Right lobe of liver (tissue), 6 donors: ENCODE measurements around the gene WDR93. TPM values are rescaled to one million over a fixed set of nuclear protein-coding genes. Genes with fewer than 3 reads are reported as not detected.
A peak's percentile ranks its signal among the peaks of the same experiment; 100 is the strongest.

Experiments used
- ATAC-seq, 4 donors: fragments of 200-7000 bp; cut with Tn5 transposase; one replicate each; pipeline ENCODE4 v1.9.1; 2020; ENCODE audit warnings: mild to moderate bottlenecking in 4 of 4, moderate library complexity in 4 of 4
- DNase-seq, 3 donors: peaks; one replicate each; pipeline ENCODE4 v3.0.0-alpha.2; 2020
- H3K27ac ChIP-seq, 3 donors: fragments of 200-600 bp; one replicate each; pipeline ENCODE4 v1.8.0; 2022
- H3K27me3 ChIP-seq, 2 donors: fragments of 200-600 bp; one replicate each; pipeline ENCODE4 v1.8.0; 2022
- H3K36me3 ChIP-seq, 4 donors: fragments of 200-600 bp; sonication (generic) in 1 of 4; one replicate each; pipeline versions ENCODE4 v1.5.1 to v1.8.0; 2017 to 2022; ENCODE audit warnings: control low read depth in 1 of 4
- H3K4me1 ChIP-seq, 4 donors: fragments of 200-600 bp; sonication (generic) in 1 of 4; one replicate each; pipeline versions ENCODE4 v1.5.1 to v1.8.0; 2017 to 2022; ENCODE audit warnings: control low read depth in 1 of 4
- H3K4me3 ChIP-seq, 3 donors: fragments of 200-600 bp; one replicate each; pipeline ENCODE4 v1.8.0; 2022
- H3K9me3 ChIP-seq, 4 donors: fragments of 200-600 bp; sonication (generic) in 1 of 4; one replicate each; pipeline versions ENCODE4 v1.5.1 to v1.8.0; 2017 to 2022; ENCODE audit warnings: control low read depth in 1 of 4
- POLR2A ChIP-seq: fragments of 450-650 bp; IDR thresholded peaks from one replicate; pipeline ENCODE4 v1.6.1; 2017; ENCODE audit warnings: antibody characterized with exemption, mild to moderate bottlenecking
- WGBS: methylation state at CpG from one replicate; pipeline ENCODE4 v1.1.6; 2018; ENCODE audit warnings: low coverage, low lambda C conversion rate; ENCODE audit not compliant: insufficient coverage; ENCODE audit errors: missing lambda C conversion rate; 5-methylcytosine and 5-hydroxymethylcytosine counted together
- intact Hi-C, 2 donors: fragments of 100-400 bp; cut with DNase I; formaldehyde crosslinking; loops; one replicate each; pipeline versions ENCODE4 v1.11.2 to v1.14.1; 2022
- total RNA-seq, 6 experiments: library from RNA; depleted of rRNA in 2 of 6; stranded (reverse); fragments of >200 nt in 2 of 6; fragmentation: NEBNext Ultra II Directional in 3 of 6; extraction: Animal tissue kit (Norgen Biotek cat#: 25700) in 3 of 6; gene quantifications; one replicate each; pipeline versions ENCODE4 v1.1.0 to v1.2.4, GENCODE V29; 2016 to 2023
- TF ChIP-seq, protein P1 (sequence below), 4 donors: fragments of 200-600 bp in 3 of 4; fragments of 450-650 bp in 1 of 4; IDR thresholded peaks; one replicate each; pipeline versions ENCODE4 v1.5.1 to v1.8.0; 2016 to 2022; ENCODE audit warnings: antibody characterized with exemption in 4 of 4, mild to moderate bottlenecking in 2 of 4
- donor health status: DM: no; HTN: yes; CAD: no.
- donor health status: DM: no; HTN: no; CAD: no.
- donor health status: DM: no; HTN: no; CAD: no.
- donor health status: DM: no; HTN: yes; CAD: no.
- donor health status: DM: no; HTN: yes; CAD: no.

WDR93 gene
- total RNA-seq, 6 experiments from 2014 or later = not detected

DNA sequence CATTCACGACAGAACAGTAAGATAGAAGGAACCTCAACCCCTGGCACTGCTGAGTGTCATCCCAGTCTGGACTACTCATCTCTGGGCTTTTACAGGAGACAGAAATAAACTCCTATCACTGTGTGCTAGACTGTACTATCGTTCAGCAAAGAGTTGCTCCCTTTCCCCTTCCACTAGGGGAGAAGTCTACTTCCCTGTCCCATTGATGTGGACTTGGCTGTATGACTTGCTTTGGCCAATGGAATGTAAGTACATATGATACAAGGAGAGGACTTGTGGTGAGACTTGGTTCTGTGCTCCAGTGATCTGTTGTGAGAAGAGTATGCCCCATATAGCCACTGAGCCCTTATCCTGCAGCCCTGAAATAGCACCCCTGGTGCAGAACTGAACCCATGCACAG is 30.1 kb upstream of the WDR93 start:
- H3K27ac ChIP-seq = no peak overlapping the region

DNA sequence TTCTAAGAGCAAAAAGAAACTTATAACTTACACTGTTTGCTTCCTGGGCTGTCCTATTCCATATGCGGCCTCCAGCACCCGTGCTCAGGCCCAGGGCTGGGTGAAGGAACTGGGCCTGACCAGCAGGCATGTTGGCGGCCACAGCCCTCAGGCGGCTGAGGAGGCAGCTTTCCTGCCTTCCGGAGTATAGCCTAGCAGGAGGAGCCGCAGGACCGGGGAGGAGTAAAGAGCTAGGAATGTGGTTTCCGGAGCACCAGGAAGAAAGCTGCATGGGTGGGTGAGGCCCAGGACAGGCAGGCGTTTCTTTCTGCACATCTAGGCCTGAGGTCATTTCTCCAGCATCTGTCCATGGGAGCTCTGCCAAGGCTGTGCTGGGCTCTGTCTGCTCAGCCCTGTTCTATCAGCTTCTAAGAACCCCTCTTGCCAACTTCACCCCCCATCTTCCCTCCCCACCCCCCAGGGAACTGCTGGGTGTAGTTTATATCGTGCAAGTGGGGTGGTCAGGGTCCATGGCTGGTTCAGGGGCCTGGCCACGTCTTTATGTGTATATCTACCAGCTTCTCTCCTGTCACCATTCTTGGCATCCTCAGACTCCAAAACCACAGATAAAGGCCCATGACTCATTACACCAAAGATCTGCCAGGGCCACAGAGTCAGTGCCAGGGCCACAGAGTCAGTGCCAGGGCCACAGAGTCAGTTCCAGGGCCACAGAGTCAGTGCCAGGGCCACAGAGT is 27.6 kb upstream of the WDR93 start:
- peak; percentile 49 to 71 (median 62) for ATAC-seq
- WGBS = 78% methylated on average over 8 of the region's 11 CpGs
- Histone ChIP-seq H3K9me3 (no peaks in the 10 kb centered on the region), H3K4me3 (no peak overlapping the region), H3K27ac (peak overlapping the region in 1 of 3 donors; percentile 1), H3K36me3 (no peaks in the 10 kb centered on the region), H3K4me1 (no peaks in the 10 kb centered on the region), H3K27me3 (no peaks in the 10 kb centered on the region)
- intact Hi-C loops = no loop called here
- TF ChIP-seq POLR2A = no peak
- TF ChIP-seq, protein P1, sequence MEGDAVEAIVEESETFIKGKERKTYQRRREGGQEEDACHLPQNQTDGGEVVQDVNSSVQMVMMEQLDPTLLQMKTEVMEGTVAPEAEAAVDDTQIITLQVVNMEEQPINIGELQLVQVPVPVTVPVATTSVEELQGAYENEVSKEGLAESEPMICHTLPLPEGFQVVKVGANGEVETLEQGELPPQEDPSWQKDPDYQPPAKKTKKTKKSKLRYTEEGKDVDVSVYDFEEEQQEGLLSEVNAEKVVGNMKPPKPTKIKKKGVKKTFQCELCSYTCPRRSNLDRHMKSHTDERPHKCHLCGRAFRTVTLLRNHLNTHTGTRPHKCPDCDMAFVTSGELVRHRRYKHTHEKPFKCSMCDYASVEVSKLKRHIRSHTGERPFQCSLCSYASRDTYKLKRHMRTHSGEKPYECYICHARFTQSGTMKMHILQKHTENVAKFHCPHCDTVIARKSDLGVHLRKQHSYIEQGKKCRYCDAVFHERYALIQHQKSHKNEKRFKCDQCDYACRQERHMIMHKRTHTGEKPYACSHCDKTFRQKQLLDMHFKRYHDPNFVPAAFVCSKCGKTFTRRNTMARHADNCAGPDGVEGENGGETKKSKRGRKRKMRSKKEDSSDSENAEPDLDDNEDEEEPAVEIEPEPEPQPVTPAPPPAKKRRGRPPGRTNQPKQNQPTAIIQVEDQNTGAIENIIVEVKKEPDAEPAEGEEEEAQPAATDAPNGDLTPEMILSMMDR (IDR thresholded peaks at IDR 0.05) = no peak
- peak in 2 of 3 donors; percentile 36 to 54 for DNase-seq

More for the DNA sequence above, 30.1 kb upstream of the WDR93 start:
- ATAC-seq (no peak), DNase-seq (no peak)
- no peaks in the 10 kb centered on the region for H3K9me3 ChIP-seq
- no peaks in the 10 kb centered on the region for H3K27me3 ChIP-seq
- intact Hi-C loops = no loop called here
- no peaks in the 10 kb centered on the region for H3K4me1 ChIP-seq
- H3K36me3 ChIP-seq = no peaks in the 10 kb centered on the region
- 74% methylated on average over 2 of the region's 2 CpGs for WGBS
- no peak overlapping the region for H3K4me3 ChIP-seq
- TF ChIP-seq POLR2A = no peak
- TF ChIP-seq, protein P1 (IDR thresholded peaks at IDR 0.05) = no peak

DNA sequence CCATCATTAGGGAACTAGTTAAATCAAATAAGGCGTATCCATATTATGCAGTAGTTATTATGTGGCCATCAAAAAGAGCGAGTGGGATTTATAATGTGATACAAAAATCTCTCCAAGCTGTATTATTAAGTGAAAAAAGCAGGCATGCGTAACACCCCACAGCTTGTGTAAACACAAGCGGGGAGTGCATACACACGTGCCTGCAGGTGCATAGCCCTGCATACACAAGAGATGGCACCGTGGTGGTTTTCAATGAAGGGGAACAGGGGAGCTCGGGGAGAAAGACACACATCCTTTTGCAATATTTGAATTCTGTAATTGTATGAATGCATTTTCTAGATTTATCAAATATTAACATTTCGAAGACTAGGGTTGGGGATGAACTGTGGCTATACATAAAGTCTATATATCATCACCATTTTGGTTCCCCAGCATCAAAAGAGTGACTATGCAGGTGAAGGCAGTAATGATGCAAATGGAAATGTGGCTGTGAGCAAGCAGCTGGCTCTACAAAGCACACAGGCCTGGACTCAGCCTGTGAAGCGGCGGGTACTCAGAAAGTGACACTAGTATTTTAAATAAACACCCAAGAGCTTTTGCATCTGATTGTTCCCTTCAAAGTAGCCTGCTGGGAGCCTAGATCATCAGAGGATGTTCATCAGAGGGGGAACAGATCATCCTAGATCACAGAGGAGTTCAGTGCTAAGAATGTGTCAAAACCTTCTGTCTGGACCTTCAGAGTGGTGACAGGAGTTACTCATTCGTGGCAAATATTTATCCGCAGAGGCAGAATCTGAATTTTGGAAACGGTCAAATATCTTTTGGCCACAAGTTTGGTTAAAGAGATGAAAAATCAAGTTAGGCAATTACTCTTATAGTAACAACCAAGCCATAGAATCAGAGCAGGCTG is 25.9 kb upstream of the WDR93 start:
- WGBS = 84% methylated on average over 9 of the region's 13 CpGs
- H3K4me3 ChIP-seq = peak overlapping the region in 1 of 3 donors; percentile 3
- no peaks in the 10 kb centered on the region for H3K27me3 ChIP-seq
- intact Hi-C loops = no loop called here
- ATAC-seq (no peak), DNase-seq (no peak)
- H3K9me3 ChIP-seq = no peaks in the 10 kb centered on the region
- H3K4me1 ChIP-seq = no peaks in the 10 kb centered on the region
- TF ChIP-seq, protein P1 (IDR thresholded peaks at IDR 0.05) = no peak
- TF ChIP-seq POLR2A = no peak
- no peaks in the 10 kb centered on the region for H3K36me3 ChIP-seq
- H3K27ac ChIP-seq = peak overlapping the region in 2 of 3 donors; percentile 29 to 40

DNA sequence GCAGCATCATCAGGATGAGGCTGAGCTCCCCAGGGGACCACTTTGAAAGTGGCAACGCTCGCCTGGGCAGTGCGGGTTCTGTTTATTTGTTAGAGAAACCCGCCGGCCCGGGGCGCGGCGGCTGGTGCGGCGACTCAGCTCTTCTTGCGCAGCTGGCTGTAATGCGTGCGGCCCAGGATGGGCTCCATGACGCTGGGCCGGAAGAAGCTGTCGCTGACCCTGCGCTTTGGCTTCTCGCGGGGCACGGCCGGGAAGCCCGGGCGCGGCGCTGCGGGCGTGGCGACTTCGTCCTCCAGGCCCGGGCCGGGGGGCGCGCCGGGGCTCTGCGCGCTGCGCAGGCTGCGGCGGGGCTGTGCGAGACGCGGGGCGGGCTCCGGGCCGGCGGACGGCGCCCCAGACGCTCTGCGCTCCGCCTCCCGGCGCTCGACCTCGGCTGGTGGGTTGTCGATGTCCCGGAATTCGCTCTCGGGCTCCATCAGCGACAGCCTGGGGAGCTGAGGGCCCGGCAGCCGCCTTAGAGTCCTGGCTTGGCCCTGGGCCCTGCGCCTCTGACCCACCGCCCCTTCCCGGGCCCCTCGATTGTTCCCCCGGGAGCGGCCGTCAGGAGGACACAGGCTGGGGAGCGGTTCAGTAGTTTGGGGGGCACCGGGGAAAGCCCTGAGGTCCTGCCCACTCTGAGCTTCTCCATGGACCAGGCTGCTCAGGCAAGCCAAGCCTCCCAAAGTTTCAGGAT is 25.0 kb upstream of the WDR93 start:
- Histone ChIP-seq H3K36me3 (no peaks in the 10 kb centered on the region), H3K9me3 (no peaks in the 10 kb centered on the region), H3K4me1 (no peaks in the 10 kb centered on the region), H3K4me3 (peak overlapping the region in 2 of 3 donors; percentile 3 to 24), H3K27me3 (no peaks in the 10 kb centered on the region), H3K27ac (peak overlapping the region; percentile 36 to 54 (median 40))
- intact Hi-C loops = no loop called here
- ATAC-seq (peak; percentile 55 to 78 (median 57)), DNase-seq (peak in 1 of 3 donors; percentile 55)
- TF ChIP-seq, protein P1 (IDR thresholded peaks at IDR 0.05) = no peak
- peak; percentile 37 for TF ChIP-seq POLR2A
- WGBS = 0% methylated on average over 2 of the region's 72 CpGs
